Measurements from ENCODE around the gene OR1L8. TPM values are rescaled to one million over a fixed set of nuclear protein-coding genes. Genes with fewer than 3 reads are reported as not detected.
"Not testable (repeated sequence)": the region's sequence is repeated elsewhere in the genome, so short reads cannot be mapped to it uniquely, and the experiment has no call there.

OR1L8 gene
- total RNA-seq, 1 experiment from 2014 or later: not detected

DNA sequence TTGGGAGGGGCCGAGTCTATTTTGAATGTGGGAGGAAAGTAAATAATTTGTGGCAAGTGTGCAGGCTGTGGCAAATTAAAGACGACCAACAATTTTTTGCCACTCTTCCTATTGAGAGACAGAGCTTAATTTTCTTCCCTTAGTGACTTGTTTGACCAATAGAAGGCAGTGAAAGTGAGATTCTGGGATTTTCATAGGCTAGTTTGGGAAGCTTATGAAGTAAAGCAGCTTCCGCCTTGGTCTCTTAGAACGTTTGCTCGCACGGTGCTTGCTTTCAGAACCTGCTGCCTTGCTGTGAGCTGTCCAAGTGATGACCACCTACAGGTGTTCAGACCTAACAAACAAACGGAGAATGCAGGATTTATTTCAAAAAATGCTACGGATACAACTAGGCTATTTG is 37.0 kb downstream of the OR1L8 start:
- ATAC-seq (no peak), DNase-seq (ENCODE audit: low read depth, low spot score) (no peak)
- POLR2A ChIA-PET: no interaction called here
- no peaks in the 10 kb centered on the region for H3K4me1 ChIP-seq (ENCODE audit: control insufficient read depth, insufficient read depth, low read length)
- H3K36me3 ChIP-seq (ENCODE audit: control insufficient read depth, insufficient read depth, low read length): no peaks in the 10 kb centered on the region
- intact Hi-C loops (cut with micrococcal nuclease; ENCODE audit: unreplicated experiment) (no loop called here), in situ Hi-C loops (cut with HindIII; ENCODE audit: low pct_unique_long_range_greater_than_20kb, low sequenced_read_pairs) (no loop called here)
- TF ChIP-seq TCF7L2 (IDR thresholded peaks at IDR 0.05; ENCODE audit: low read depth, low read length) (no peak), POLR2AphosphoS5 (IDR thresholded peaks at IDR 0.05; ENCODE audit: low read depth, low read length) (no peak), SIN3A (IDR thresholded peaks at IDR 0.05; ENCODE audit: borderline replicate concordance, insufficient read depth, low read depth, low read length) (no peak)
- TF ChIP-seq, protein P1, sequence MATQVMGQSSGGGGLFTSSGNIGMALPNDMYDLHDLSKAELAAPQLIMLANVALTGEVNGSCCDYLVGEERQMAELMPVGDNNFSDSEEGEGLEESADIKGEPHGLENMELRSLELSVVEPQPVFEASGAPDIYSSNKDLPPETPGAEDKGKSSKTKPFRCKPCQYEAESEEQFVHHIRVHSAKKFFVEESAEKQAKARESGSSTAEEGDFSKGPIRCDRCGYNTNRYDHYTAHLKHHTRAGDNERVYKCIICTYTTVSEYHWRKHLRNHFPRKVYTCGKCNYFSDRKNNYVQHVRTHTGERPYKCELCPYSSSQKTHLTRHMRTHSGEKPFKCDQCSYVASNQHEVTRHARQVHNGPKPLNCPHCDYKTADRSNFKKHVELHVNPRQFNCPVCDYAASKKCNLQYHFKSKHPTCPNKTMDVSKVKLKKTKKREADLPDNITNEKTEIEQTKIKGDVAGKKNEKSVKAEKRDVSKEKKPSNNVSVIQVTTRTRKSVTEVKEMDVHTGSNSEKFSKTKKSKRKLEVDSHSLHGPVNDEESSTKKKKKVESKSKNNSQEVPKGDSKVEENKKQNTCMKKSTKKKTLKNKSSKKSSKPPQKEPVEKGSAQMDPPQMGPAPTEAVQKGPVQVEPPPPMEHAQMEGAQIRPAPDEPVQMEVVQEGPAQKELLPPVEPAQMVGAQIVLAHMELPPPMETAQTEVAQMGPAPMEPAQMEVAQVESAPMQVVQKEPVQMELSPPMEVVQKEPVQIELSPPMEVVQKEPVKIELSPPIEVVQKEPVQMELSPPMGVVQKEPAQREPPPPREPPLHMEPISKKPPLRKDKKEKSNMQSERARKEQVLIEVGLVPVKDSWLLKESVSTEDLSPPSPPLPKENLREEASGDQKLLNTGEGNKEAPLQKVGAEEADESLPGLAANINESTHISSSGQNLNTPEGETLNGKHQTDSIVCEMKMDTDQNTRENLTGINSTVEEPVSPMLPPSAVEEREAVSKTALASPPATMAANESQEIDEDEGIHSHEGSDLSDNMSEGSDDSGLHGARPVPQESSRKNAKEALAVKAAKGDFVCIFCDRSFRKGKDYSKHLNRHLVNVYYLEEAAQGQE (IDR thresholded peaks at IDR 0.05; ENCODE audit: insufficient read depth in 1 of 2, low read depth in 2 of 2, low read length in 1 of 2): no peak
- TF ChIP-seq, protein P2, sequence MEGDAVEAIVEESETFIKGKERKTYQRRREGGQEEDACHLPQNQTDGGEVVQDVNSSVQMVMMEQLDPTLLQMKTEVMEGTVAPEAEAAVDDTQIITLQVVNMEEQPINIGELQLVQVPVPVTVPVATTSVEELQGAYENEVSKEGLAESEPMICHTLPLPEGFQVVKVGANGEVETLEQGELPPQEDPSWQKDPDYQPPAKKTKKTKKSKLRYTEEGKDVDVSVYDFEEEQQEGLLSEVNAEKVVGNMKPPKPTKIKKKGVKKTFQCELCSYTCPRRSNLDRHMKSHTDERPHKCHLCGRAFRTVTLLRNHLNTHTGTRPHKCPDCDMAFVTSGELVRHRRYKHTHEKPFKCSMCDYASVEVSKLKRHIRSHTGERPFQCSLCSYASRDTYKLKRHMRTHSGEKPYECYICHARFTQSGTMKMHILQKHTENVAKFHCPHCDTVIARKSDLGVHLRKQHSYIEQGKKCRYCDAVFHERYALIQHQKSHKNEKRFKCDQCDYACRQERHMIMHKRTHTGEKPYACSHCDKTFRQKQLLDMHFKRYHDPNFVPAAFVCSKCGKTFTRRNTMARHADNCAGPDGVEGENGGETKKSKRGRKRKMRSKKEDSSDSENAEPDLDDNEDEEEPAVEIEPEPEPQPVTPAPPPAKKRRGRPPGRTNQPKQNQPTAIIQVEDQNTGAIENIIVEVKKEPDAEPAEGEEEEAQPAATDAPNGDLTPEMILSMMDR (IDR thresholded peaks at IDR 0.05): no peak
- H3K27me3 ChIP-seq (ENCODE audit: control insufficient read depth, insufficient read depth, low read length): 0 out of 2 replicates have a peak, but pooled peaks cover under 1% of the 10 kb centered on the region
- no peak overlapping the region for H3K27ac ChIP-seq (ENCODE audit: low read length)
- no TSS peak for BruUV-seq (replicated peaks)
- CTCF ChIA-PET: no interaction called here
- no peaks in the 10 kb centered on the region for H3K9me3 ChIP-seq (ENCODE audit: control insufficient read depth, insufficient read depth, low read depth, low read length)
- no peak overlapping the region for H3K4me3 ChIP-seq (ENCODE audit: low read depth in 2 of 2, low read length in 2 of 2)

DNA sequence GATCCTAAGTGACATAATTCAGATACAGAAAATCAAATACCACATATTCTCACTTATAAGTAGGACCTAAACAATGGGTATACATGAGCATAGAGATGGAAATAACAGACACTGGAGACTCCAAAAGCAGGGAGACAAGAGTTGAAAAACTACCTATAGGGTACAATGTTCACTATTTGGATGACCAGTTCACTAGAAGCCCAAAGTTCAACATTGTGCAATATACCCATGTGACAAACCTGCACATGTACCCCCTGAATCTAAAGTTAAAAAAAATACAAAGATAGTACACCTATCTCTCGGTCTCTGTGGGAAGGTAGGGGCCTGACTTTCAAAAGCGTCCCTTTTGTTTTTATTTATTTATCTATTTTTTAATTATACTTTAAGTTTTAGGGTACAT is 44.4 kb downstream of the OR1L8 start:
- in situ Hi-C loops (cut with HindIII; ENCODE audit: low pct_unique_long_range_greater_than_20kb, low sequenced_read_pairs): no loop called here
- ATAC-seq: no peak
- DNase-seq (ENCODE audit: low read depth, low spot score): no peak
- Histone ChIP-seq H3K4me3 (ENCODE audit: low read depth in 2 of 2, low read length in 2 of 2) (no peak overlapping the region), H3K36me3 (ENCODE audit: control insufficient read depth, insufficient read depth, low read length) (no peaks in the 10 kb centered on the region), H3K27me3 (ENCODE audit: control insufficient read depth, insufficient read depth, low read length) (no peaks in the 10 kb centered on the region), H3K27ac (ENCODE audit: low read length) (no peak overlapping the region), H3K4me1 (ENCODE audit: control insufficient read depth, insufficient read depth, low read length) (no peaks in the 10 kb centered on the region), H3K9me3 (ENCODE audit: control insufficient read depth, insufficient read depth, low read depth, low read length) (no peaks in the 10 kb centered on the region)
- TF ChIP-seq, protein P1 (IDR thresholded peaks at IDR 0.05; ENCODE audit: insufficient read depth in 1 of 2, low read depth in 2 of 2, low read length in 1 of 2): no peak
- TF ChIP-seq POLR2AphosphoS5 (IDR thresholded peaks at IDR 0.05; ENCODE audit: low read depth, low read length): no peak
- TF ChIP-seq SIN3A (IDR thresholded peaks at IDR 0.05; ENCODE audit: borderline replicate concordance, insufficient read depth, low read depth, low read length): no peak
- TF ChIP-seq TCF7L2 (IDR thresholded peaks at IDR 0.05; ENCODE audit: low read depth, low read length): no peak
- TF ChIP-seq, protein P2 (IDR thresholded peaks at IDR 0.05): no peak
- intact Hi-C loops (cut with micrococcal nuclease; ENCODE audit: unreplicated experiment): no loop called here
- CTCF ChIA-PET: no interaction called here
- no TSS peak for BruUV-seq (replicated peaks)
- POLR2A ChIA-PET: no interaction called here

DNA sequence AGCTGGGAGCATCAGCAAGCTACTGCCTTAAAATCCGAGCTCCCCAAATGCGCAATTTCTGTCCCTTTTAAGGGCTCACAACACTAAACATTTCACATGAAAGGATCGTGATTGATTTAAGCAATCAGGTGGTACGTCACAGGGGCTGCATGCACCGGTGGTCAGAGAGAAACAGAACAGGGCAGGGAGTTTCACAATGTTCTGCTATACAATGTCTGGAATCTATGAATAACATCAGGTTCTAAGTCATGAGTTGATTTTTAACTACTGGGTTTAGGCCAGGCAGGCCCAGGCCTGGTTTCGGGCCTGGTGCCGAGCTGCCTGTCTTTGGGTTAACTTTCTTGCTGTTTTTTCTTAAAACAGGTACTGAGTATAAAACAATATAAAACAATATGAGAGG is 46.1 kb downstream of the OR1L8 start:
- H3K27me3 ChIP-seq (ENCODE audit: control insufficient read depth, insufficient read depth, low read length); H3K4me1 ChIP-seq (ENCODE audit: control insufficient read depth, insufficient read depth, low read length); H3K36me3 ChIP-seq (ENCODE audit: control insufficient read depth, insufficient read depth, low read length); ATAC-seq; H3K9me3 ChIP-seq (ENCODE audit: control insufficient read depth, insufficient read depth, low read depth, low read length); POLR2A ChIA-PET; intact Hi-C loops (cut with micrococcal nuclease; ENCODE audit: unreplicated experiment); H3K27ac ChIP-seq (ENCODE audit: low read length); H3K4me3 ChIP-seq (ENCODE audit: low read depth in 2 of 2, low read length in 2 of 2); BruUV-seq (replicated peaks); CTCF ChIA-PET; in situ Hi-C loops (cut with HindIII; ENCODE audit: low pct_unique_long_range_greater_than_20kb, low sequenced_read_pairs); DNase-seq (ENCODE audit: low read depth, low spot score): not testable (repeated sequence)

All from Panc1 (cell line).